Fibroblast of villous mesenchyme (primary cell): Measurements from ENCODE around the gene TSNAXIP1. TPM values are rescaled to one million over a fixed set of nuclear protein-coding genes. Genes with fewer than 3 reads are reported as not detected.

ENCODE experiments used
- DNase-seq: peaks from one replicate; pipeline ENCODE4 v3.0.0-alpha.2; 2010; ENCODE audit warnings: low read depth
- H3K4me3 ChIP-seq: 2 replicates; pipeline ENCODE4 v1.5.1; 2011; ENCODE audit warnings: low read depth, mild to moderate bottlenecking, low read length
- total RNA-seq: library from RNA; depleted of rRNA; stranded (reverse); fragments of >200 nt; gene quantifications from 2 replicates; pipeline ENCODE4 v1.2.3, GENCODE V29; 2012
- TF ChIP-seq, protein P1 (sequence below): IDR thresholded peaks from 2 replicates; pipeline ENCODE4 v1.5.1; 2012; ENCODE audit warnings: low read depth, mild to moderate bottlenecking, low read length; ENCODE audit not compliant: insufficient read depth

Gene TSNAXIP1
- total RNA-seq, 1 donor = 1.3 TPM

DNA sequence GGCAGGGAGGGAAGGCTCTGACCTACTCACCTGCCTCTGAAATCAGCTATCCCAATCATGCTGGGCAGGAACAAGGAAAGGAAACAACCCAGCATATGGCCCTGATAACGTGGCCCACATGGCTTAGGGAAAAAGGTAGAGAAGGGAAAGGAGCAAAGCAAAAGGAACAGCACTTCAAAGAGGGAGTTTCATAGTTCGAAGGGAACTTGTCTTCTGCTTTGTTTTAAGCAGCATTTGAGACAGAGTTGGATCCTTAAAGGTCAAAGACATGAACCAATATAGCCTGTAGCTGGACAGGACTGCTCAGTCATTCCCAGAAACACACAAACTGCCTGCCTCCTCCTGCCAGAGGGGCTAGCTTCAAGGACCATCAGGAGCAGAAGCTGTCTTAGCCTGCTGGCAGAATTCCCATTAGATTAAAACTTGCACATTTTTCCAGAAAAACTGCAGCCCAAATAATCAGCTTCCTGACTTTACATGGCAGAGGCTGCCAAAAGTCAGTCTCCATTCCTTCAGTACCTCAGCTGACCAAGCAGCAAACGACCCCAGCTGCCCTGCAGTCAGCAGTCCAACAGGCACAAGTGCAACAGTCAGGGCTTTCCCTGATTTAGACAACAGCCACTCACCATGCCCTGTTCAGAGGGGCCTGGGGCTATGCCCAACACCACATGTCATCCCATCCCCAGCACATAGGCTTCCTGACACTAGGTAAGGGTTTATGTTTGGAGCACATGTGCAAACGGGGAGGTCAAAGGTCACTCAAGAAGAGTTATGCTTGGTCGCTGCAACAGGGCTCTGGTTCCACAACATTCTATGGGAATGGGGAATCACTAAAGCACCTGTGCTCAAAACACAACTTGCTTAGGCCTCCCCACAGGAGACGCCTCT lies 32.9 kb upstream of the TSNAXIP1 start:
- DNase-seq = peak; percentile 26

DNA sequence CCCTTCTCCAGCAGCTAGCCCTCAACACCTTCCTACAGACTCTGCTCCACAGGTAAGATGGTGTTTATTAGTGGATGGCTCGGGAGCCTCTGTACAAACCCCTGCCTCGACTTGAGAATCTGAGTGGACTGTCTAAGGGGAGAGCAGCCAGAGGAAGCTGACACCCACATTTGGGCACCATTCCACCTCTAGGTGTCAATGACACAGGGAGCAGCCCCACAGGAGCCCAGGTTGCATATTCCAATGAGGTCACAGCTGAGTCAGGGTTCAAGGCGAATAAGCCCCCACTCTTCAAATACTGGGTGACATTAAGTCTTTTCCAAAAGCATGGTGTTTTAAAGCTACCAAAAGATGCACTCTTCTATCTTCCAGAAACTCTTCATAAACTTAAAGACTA lies 32.2 kb upstream of the TSNAXIP1 start:
- TF ChIP-seq, protein P1, sequence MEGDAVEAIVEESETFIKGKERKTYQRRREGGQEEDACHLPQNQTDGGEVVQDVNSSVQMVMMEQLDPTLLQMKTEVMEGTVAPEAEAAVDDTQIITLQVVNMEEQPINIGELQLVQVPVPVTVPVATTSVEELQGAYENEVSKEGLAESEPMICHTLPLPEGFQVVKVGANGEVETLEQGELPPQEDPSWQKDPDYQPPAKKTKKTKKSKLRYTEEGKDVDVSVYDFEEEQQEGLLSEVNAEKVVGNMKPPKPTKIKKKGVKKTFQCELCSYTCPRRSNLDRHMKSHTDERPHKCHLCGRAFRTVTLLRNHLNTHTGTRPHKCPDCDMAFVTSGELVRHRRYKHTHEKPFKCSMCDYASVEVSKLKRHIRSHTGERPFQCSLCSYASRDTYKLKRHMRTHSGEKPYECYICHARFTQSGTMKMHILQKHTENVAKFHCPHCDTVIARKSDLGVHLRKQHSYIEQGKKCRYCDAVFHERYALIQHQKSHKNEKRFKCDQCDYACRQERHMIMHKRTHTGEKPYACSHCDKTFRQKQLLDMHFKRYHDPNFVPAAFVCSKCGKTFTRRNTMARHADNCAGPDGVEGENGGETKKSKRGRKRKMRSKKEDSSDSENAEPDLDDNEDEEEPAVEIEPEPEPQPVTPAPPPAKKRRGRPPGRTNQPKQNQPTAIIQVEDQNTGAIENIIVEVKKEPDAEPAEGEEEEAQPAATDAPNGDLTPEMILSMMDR = no peak
- no peak overlapping the region for H3K4me3 ChIP-seq
- DNase-seq = no peak

More for the DNA sequence above, 32.9 kb upstream of the TSNAXIP1 start:
- TF ChIP-seq, protein P1 = no peak
- no peak overlapping the region for H3K4me3 ChIP-seq

DNA sequence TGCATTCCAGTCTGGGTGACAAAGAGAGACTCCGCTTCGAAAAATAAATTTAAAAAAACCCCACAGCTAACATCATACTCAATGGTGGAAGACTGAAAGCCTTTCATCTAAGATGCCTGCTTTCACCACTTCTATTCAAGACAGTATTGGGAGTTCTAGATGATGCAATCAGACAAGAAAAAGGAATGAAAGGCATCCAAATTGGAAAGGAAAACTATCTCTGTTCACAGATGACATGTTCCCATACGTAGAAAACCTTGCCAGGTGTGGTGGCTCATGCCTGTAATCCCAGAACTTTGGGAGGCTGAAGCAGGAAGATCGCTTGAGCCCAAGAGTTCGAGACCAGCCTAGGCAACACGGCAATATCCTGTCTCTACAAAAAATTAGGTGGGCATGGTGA lies 31.4 kb upstream of the TSNAXIP1 start:
- TF ChIP-seq, protein P1 = no peak
- no peak overlapping the region for H3K4me3 ChIP-seq
- DNase-seq = no peak

DNA sequence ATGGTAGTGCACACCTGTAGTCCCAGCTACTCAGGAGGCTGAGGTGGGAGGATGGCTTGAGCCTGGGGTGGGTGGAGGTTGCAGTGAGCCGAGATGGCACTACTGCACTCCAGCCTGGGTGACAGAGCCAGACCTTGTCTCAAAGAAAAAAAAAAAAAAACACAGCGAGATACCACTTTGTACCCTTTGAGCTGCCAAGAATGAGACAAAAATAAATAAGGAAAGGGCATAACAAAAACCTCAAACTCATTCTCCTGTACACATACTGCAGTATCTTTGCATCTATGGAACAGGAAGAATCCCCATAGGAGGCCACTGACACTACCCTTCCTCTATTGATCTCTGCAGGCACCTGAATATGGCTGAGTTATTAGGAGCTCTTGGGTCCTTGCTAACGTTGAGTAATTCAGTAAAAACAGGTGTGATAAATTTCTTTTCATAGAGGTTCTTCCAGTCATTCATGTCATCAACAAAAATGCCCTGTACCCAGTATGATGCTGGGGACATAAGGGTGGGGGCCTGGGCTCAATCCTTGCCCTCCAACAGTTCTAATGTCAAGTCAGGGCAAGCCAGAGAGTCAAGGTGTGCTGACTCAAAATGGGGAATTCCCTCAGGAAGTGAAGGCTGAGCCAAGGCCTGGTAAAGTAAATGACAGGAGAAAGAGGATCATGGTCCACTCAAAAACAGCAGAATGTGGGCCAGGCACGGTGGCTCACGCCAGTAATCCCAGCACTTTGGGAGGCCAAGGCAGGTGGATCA lies 27.3 kb upstream of the TSNAXIP1 start:
- no peak for DNase-seq
- TF ChIP-seq, protein P1 = no peak

DNA sequence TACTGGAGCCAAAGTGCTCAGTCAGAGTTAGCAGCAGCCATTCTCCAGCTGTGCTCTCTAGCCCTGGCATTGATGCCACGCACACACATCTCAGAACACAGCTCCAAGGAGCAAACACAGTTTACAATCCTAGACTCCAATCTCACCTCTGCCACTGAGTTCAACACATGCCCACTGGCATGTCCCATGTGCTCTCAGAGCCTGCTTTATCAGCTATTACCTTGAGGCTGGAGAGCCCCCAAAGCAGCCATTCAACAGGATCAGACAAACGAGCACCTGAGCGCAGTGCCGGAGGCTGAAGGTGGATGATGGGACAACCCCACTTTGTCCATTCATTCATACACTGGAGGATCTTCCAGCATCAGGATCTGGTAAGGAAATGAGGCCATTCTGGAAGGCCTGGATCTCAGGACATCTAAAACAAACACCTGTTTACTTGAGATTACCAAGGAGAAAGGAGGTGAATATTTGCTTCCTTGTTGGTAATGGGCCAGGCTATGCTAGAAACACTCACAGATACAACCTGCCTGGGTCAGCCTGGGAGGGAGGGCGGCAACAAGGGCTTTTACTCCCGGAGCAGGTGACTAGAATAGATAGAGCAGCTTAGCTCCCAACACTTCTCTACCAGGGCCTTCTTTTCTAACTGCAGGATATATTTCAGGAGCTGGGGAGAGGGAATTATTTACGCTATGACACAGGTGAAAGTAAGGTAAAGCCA lies 25.7 kb upstream of the TSNAXIP1 start:
- no peak overlapping the region for H3K4me3 ChIP-seq
- TF ChIP-seq, protein P1 = no peak
- DNase-seq = no peak

More for the DNA sequence above, 27.3 kb upstream of the TSNAXIP1 start:
- H3K4me3 ChIP-seq = no peak overlapping the region

DNA sequence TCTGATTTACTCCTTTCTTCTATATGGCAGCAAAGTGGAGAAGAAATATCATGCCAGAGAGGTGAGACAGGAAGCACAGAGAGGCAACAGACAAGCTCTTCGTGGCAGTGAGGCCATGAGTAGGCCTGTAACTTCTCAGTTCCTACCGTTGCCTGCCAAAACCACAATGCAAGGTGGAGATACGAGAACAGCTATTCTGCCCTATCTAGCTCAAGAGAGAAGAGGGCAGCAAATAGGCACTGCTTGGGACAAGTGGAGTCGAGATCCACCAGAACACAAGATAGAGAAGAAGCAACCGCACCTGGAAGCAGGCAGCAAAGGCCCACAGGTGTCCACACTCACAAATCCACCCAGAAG lies 25.1 kb upstream of the TSNAXIP1 start:
- no peak for DNase-seq
- TF ChIP-seq, protein P1 = no peak

More for the DNA sequence above, 25.1 kb upstream of the TSNAXIP1 start:
- no peak overlapping the region for H3K4me3 ChIP-seq
